Medulla oblongata (tissue), 1 donor: ENCODE data around the gene DRGX.

Experiments
- DNase-seq: peaks from one replicate; pipeline ENCODE4 v3.0.0-alpha.2; 2015; ENCODE audit errors: extremely low spot score

Gene DRGX

DNA sequence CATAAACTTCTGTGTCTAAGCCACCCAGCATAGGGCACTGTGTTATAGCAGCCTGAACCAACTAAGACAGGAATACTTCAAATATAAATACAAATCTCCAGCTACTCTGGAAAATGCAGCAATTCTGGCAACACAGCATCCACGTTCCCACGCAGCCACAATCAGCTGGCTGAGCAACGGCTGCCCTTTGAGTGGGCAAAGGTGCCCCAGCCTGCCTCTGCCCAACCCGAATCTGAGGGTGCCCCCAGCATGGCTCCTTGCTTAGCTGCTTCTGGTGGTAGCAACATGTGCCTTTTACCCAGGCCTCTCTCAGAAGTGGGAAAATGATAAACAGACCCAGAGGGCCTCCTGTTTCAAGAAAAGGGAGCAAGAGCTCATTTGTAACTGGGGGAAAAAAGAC lies 12.0 kb downstream of the DRGX start:
- DNase-seq = no peak

DNA sequence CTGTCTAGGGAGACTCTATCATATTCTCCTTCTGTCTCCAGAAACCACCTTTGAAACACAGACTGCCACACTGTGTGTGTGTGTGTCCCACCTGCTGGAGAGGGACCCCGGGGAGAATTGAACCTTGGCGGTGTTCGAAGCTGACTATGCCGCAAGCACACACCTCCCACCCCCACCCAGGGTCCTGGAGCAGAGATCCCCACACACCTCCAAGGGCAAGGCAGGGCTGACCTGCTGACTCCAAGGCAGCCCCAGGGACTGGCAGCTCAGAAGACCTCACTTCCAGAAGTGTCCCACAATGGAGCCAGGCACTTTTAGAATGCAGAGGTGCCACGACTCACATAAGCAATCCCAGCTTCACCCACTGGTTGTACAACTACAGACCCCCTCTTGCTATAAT lies 13.1 kb downstream of the DRGX start:
- no peak for DNase-seq

DNA sequence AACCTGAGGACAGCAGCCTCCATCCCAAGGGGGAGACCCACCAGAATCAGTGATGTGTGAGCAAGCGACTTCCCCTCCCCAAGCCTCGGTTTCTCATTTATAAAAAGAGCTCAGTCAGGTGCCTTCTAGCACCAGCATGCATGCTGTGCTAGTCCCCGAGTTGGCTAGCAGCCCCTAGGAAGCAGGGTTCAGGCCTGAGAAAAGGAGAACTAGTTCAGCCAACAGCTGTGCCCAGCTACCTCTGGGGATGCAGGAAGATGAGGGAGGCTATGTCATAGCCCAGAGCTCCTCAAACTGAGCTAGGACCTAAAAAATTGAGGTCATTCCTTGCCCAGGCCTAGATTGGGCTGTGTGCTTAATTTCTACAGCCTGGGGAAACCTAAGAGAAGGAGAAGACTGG lies 13.7 kb downstream of the DRGX start:
- no peak for DNase-seq

DNA sequence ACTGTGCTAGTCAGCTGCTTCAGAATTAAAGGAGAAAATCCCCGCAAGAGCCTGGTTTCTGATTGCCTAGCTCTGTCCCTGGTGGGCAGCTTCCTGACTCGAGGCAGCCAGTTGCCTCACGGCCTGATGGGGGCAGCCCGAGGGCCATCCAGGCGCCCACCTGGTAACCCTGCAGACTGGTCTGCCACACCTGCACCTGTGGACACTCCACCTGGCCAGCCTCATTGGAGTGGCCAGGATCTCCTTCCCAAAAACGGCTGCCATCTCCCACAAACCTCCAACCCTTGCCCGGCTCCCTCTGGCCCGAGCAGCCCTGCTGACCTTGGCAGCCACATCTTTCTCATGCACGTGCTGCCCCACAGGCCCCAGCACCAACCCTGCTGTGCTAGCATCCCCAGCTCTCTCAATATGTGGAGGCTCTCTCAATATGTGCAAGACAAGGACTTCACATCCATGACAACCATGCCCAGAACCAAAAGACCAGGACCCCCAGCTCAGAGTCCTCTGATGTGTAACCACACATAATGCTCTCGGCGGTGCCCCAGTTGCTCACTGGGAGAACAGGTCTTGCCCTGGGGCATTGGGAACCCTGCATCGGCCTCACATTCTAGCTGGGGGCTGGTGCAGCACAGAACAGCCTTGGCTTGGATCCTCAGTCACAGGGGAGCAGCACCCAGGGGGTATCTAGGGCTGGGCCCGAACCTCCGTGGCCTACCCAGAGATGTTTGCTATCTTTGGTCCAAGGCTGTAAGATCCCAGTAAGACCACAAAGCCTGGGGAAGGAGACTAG lies 14.6 kb downstream of the DRGX start:
- no peak for DNase-seq

DNA sequence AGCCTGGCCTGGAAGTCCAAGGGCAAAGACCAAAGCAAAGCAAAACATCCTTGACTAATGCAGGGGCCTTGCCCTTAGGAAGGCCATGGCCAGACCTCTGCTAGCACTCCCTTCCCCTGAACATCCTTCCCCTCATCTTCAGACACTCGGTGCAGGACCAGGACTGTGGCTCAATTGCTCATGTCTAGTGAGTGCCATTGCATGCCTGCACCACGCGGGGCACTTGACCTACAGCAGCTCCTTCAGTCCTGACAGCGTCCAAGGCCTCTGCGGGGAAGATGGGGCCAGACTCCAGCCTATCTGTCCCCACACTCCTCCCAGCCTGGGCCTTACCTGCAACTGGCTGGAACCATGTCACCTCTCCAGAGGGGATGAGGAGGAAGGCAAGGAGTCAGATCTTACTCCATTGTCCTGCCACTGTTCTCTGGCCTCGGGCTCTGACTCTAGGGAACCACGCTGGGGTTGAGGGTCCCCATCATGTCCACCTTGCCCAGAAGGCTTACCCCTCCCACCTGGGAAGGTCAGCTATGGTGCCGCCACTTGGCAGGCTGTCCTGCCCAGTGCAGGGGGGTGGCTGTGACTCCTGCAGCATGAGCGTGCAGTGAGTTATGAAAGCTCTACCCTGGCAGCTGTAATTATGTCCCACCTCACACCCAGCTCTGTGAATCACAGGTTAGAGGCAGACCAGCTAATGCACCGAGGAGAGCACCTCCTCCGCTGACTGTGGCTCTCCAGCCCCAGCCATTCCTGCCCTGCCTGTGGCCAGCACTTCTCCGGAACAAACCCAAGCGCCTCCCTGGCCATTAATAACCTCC lies 16.1 kb downstream of the DRGX start:
- no peak for DNase-seq

DNA sequence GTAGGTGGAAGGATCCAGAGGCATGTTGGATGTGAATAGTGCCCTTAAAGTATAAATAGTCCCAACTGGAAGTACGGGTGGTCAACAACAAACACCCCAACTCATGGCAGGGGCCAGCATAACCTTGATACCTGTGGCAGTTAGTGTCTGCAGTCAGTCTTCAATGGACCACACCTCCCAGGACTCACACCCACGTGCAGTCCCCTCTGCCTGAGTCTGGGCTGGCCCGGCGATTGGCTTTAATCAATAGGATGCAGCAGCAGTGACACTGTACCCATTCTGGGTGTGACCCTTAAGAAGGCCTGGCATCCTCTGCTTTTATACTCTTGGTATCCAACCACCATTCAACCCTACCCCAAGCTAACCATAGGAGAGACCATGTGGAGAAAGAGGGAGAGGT lies 18.6 kb downstream of the DRGX start:
- no peak for DNase-seq

DNA sequence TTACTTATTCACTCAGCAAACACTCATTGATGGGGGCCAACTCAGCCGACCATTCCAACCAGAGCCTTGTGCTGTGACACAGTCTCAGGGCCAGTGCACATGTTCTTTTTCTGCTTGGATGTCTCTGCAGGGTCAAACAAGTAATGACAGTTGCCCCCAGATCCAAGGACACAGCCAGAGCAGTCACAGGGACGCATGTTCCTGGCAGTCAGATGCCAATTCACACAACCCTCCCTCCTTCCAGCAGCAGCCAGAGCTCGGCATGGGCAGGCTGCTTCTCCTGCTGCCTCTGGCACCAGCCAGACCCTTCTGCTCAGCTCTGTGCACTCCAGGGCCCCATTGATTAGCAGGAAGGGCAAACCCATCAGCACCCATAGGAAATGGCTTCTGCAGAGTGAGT lies 20.3 kb downstream of the DRGX start:
- no peak for DNase-seq

DNA sequence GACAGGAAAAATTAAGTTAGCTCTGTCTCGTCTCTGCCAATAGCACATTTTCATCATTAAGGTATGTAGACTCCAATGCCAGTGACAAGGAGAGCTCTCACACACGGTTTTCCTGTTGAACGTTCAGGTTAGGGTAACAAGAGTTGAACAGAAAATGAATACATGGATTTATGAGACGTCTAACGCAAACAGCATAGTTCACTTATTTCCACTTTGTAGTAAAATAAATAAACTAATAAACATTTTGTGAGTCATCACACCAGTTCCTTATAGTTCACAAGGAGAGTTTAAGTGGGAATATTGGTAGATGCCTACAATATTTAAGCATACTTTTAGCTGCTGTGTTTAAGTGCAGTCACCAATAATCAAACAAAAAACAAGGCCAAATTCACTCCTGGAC lies 21.1 kb downstream of the DRGX start:
- DNase-seq = no peak

DNA sequence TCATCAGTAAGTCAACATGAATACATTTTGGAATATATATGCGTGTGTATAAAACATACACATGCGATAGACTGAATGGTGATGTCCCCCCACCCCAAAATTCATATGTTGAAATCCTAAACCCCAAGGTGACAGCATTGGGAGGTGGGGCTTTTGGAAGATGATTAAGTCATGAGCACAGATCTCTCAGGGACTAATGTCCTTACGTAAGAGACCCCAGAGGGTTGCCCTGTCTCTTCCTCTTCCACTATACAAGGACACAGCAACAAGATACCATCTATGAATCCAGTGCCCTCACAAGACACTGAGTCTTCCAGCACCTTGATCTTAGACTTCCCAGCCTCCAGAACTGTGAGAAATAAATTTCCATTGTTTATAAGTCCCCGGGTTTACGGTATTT lies 22.5 kb downstream of the DRGX start:
- no peak for DNase-seq

DNA sequence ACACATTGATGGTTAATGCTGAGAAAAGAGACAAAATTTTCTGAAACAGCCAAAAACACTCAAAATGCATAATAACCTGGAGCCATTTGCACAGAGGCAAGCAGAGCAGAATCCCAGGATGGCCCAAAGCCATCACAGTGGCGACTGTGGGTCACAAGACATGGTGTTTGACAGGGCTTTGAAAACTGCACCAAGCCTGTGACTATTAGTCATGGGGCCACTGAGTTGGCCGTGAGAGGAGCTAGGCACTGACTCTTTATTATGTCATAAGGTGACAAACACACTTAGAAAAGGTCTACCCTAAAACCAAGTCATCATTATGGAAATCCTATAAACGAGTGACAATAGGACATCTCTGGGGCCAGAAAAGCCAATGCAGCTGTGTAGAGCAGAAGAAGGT lies 23.9 kb downstream of the DRGX start:
- no peak for DNase-seq

DNA sequence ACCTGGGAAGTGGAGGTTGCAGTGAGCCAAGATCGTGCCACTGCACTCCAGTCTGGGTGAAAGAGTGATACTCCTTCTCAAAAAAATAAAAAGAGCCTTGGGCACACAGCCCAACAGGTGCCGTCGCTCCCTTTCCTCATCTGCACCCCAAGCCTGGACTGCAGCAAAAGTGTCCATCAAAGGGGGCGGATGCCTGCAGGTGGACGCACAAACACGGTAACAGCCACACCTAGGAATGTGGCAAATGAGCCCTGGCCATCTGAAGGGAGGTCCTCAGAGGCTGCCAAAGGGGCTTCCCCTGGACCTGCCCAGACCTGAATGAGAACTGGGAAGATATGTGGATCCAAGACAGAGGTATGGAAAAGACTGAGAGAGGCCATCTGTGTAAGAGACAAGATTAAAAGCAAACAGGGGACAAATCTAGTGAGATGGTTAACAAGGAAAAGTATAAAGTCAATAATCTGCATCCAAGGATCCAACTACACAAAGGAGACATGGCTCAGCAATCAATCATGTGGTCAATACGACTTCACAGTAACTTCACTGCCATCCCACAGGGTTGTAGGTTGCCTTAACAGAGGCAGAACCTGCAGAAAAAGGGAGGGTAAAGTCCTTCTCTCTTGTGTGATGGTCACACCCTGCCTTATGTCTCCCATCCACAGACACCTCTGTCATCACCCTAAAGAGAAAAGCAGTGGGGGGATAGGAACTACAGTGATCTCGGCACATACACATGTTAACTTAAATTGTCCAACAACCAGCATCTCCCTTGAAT lies 25.4 kb downstream of the DRGX start:
- no peak for DNase-seq

DNA sequence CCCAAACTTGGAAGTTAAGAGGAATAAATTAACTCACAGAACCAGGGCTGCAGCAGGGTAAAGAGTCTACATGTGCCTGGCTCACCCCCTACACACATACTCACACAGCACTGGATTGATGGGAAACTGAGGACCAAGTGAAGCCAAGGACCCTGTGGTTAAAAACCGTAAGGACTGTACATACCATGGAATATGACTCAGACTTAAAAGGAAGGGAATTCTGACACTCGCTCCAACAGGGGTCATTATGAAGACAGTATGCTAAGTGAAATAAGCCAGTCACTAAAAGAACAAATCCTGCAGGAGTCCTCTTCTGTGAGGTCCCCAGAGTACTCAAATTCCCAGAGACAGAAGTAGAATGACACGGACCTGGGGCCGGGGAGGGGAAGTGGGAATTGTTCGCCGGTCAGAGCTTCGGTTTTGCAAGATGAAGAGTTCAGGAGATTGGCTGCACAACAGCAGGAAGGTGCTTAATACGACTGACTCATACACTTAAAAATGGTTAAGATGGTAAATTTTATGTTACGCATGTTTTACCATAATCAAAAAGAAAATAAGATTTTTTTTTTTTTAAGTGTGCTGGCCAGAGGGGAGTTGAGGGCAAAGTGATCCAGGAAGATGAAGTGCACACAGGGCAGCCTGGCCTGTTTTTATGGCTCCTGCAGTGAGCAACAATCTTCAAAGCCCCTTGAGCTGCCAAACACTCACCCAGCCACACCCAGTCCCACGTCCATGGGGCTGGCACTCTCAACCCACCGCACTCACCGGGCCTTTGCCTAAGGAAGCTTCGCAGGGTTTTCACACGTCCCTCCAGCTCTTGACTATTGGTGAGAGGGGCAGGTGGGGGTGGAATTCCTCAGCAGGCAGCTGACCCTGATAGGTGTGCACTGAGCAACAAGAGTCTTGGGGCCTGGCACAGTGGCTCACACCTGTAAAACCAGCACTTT lies 26.4 kb downstream of the DRGX start:
- DNase-seq = no peak

DNA sequence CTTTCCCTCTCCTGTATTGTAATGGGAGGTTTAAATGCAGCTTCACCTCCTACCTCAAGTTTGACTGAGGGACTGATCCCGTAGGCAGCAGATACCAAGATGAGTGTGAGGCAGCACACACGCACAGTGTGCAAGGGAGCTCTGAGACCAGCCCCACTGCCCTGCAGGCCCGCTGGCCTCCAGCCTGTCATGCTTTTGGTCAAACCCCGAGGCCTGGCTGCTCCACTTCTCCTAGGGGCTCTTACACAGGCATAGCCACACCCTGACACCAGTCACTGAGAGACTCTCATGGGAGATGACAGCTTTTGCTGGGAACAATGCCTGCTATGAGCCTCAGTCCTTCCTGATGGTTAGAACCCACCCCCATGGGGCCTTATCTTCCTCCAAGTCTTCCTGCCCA lies 27.6 kb downstream of the DRGX start:
- no peak for DNase-seq

DNA sequence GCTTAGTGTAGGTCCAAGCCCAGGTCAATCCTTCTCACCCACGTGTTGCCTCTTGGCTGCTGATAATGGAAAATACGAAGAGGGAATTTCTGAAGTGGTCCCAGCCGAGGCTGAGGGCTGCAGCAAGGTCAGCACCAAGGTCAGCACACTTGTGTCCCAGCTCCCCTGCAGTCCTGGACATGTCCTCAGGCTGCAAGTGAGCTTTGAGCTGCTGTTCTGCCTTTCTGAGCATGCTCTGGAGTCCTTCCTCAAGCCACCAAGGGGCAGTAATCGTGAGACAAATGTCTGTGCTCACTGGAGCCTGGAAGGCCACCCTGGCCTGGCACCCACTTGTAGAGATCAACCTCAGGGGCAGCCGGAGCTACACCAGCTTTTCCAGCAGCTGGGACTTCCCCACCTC lies 28.3 kb downstream of the DRGX start:
- no peak for DNase-seq

DNA sequence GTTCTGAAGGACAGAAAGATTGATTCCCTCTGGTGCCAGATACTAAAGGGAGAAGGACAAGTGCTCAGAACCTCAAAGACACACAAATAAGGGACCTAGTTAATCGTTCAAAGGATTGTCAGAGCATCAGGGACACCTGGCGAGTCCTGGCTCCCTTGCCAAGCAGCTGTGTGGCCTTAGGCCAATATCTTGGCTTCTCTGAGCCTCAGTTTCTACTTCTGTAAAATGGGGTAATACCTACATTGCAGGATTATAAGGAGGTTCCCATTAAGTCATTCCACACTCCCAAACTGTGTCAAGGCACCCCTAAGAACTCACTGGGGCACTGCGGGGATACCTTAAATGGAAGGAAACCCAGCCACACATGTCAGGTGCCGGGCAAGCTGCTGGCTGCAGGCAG lies 29.4 kb downstream of the DRGX start:
- no peak for DNase-seq

DNA sequence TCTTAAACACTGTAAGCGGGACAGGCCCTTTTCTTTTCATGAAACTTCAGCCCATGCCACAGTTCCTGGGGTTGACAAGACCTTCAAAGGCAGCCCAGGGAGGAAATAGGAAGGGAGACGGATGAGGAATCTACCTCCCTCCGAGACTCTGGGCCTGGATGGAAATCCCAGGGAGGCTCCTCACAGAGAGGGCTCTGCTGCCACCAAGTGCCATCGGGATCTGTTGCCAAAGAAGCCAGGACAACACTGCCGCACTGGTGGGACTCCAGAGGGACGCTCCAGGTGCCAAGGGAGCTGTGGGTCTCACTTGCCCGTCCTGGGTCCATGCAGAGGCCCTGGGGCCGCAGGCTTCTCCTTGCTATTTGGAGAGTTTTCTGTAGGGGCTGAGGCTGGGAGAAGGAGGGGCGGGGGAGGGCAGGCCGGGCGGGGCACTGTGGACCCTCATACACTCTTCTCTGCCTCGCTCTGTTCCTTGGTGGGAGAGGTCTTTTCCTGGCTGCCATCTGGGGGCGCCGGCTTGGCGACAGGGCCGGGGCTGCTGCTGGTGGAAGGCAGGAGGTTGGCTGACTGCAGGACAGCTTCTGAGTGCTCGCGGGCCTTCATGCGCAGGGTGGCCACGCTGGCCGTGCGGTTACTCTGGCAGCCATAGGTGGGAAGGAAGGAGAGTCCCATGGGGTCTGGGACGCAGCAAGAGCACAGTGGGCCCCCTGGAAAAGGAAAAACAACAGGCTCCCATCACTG lies 30.0 kb downstream of the DRGX start:
- DNase-seq = no peak

DNA sequence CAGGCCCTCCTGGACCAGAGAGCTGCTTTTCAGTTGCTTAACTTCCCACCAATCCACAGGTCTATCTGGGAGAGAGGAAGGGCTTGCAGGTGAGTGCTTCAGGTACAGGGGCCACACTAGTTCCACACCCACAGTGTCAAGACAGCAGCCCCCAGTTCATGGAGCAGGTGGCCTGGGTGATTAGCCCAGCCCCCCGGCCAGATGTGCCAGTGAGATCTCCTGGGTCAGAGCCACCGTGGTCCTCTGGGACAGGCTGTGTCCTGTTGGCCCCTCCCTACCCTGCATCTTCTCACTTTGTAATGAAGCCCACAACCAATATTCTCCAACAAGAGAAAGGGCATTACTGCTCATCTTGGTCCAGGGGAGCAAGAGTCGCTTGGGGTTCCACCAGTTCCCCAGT lies 30.6 kb downstream of the DRGX start:
- DNase-seq = no peak

DNA sequence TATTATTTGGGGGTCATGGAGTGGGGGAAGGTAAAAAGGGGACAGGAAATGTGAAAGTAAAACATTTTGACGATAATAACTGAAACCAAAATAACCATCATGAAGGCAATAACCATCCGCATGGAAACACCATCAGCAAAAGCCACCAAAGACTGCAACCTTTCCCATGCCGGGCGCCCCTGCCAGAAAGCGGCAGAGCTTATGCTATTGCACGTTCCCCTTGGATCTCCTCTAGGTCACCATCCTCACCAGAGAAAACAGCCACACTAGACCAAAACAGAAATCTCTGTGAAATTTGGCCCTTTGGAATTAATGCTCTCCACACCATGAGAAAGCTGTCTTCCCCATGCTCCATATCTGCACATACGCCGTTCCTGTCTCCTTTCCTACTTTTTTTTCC lies 31.1 kb downstream of the DRGX start:
- DNase-seq = no peak

DNA sequence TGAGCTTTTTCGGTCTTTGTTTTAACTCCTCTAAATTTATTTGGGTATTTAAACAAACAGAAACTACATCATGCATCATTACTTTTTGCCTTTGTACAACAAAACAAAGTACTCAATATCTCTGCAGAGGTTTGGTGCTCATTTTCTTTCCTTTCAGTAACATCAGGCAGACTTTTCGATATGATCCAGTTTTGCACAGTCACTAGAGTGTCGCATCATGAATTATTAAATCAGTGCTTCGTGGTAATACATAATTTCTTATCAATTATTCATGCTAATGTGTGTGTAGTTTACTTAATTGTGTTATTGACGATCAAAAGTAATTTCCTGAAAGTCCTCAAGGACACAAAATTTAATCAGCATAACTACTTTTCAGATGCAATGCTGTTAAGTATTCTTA lies 31.8 kb downstream of the DRGX start:
- DNase-seq = no peak

DNA sequence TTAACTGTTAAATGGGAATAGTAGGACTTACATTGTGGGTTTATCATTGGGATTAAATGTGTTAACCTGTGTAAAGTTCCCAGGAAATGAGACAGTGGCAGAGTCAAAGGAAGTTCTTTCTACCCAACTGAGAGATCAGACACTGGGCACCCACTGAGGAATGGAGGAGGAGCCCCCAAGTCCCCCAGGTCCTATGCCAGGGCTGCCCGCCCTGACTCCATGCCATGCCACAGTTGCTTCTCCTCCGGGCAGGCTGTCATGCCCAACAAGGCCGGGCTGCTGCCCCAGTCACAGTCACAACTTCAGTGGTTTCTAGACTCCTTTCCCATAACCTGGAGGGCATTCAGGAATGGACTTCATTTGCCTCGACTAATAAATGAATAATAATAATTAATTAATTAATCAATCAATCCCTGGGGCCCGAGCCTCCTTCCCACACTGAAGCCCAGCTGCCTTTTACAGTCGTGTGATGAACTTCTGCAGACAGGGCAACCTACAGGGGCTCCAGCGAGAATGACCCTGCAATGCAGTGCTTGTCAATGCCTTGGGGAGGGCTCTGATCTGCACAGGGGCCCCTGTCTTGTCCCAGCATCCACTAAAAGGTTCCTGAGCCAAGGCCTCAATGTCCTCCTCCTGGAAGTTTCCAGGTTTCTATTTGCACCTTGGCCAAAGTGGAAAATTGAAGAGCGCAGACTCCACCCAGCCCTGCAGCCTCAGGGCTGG lies 32.4 kb downstream of the DRGX start:
- DNase-seq = no peak
